Stimulated activated CD8-positive, alpha-beta memory T cell treated with anti-CD3 and anti-CD28 coated beads, Interleukin-4, amount 100 ng/mL, for 4 hours (primary cell): ENCODE data around the gene KCNK13.
"Not testable (repeated sequence)": the region's sequence is repeated elsewhere in the genome, so short reads cannot be mapped to it uniquely, and the experiment has no call there.

Source experiments
- DNase-seq, 2 donors: peaks; one replicate each; pipeline ENCODE4 v3.0.0-alpha.2; 2020; ENCODE audit warnings: low read depth in 2 of 2, low spot score in 1 of 2

The KCNK13 gene

GRCh38 chr14:90060965-90061684 lies 669 bp upstream of the KCNK13 start:
- DNase-seq, result no peak

- DNase-seq, result no peak
Measured at GRCh38 chr14:90062127-90062794, 467 bp downstream of the KCNK13 start.

GRCh38 chr14:90062822-90063539 lies 1.2 kb downstream of the KCNK13 start:
- no peak for DNase-seq

- DNase-seq, result no peak
Measured at GRCh38 chr14:90072350-90072749, 10.6 kb downstream of the KCNK13 start.

- DNase-seq, result no peak
Measured at GRCh38 chr14:90079576-90079975, 17.8 kb downstream of the KCNK13 start.

- DNase-seq, result no peak
Measured at GRCh38 chr14:90087433-90087832, 25.6 kb downstream of the KCNK13 start.

- DNase-seq, result no peak
Measured at GRCh38 chr14:90088176-90088575, 26.4 kb downstream of the KCNK13 start.

GRCh38 chr14:90089486-90089885 lies 27.7 kb downstream of the KCNK13 start:
- not testable (repeated sequence) for DNase-seq

- no peak for DNase-seq
Measured at GRCh38 chr14:90091393-90091792, 29.6 kb downstream of the KCNK13 start.

GRCh38 chr14:90093942-90094595 lies 32.3 kb downstream of the KCNK13 start:
- no peak for DNase-seq

GRCh38 chr14:90095096-90095495 lies 33.3 kb downstream of the KCNK13 start:
- no peak for DNase-seq

GRCh38 chr14:90096566-90096965 lies 34.8 kb downstream of the KCNK13 start:
- no peak for DNase-seq

- DNase-seq, result no peak
Measured at GRCh38 chr14:90103808-90104207, 42.0 kb downstream of the KCNK13 start.

GRCh38 chr14:90105756-90106155 lies 44.0 kb downstream of the KCNK13 start:
- DNase-seq, result no peak

GRCh38 chr14:90107789-90108188 lies 46.0 kb downstream of the KCNK13 start:
- no peak for DNase-seq

- no peak for DNase-seq
Measured at GRCh38 chr14:90109858-90110257, 48.1 kb downstream of the KCNK13 start.

GRCh38 chr14:90111895-90112534 lies 50.2 kb downstream of the KCNK13 start:
- no peak for DNase-seq

GRCh38 chr14:90114554-90114953 lies 52.8 kb downstream of the KCNK13 start:
- DNase-seq, result no peak

GRCh38 chr14:90115780-90116179 lies 54.0 kb downstream of the KCNK13 start:
- no peak for DNase-seq

GRCh38 chr14:90116444-90116843 lies 54.6 kb downstream of the KCNK13 start:
- DNase-seq, result no peak

GRCh38 chr14:90118027-90118426 lies 56.2 kb downstream of the KCNK13 start:
- DNase-seq, result no peak
